Measurements from ENCODE around the gene ARID3B.
A peak's percentile ranks its signal among the peaks of the same experiment; 100 is the strongest.
"Not testable (repeated sequence)": the region's sequence is repeated elsewhere in the genome, so short reads cannot be mapped to it uniquely, and the experiment has no call there.

The ARID3B gene

GRCh38 chr15:74620636-74621545, 79.9 kb downstream of the ARID3B start:
- DNase-seq (ENCODE audit: low read depth, low spot score), result peak; percentile 59

- DNase-seq (ENCODE audit: low read depth, low spot score), result no peak
These were observed 80.5 kb downstream of the ARID3B start for GRCh38 chr15:74621546-74621920.

- no peak for DNase-seq (ENCODE audit: low read depth, low spot score)
These were observed 80.9 kb downstream of the ARID3B start for GRCh38 chr15:74621936-74622335.

GRCh38 chr15:74622758-74623157, 81.7 kb downstream of the ARID3B start:
- DNase-seq (ENCODE audit: low read depth, low spot score), result no peak

- DNase-seq (ENCODE audit: low read depth, low spot score), result no peak
These were observed 83.1 kb downstream of the ARID3B start for GRCh38 chr15:74624020-74624602.

- no peak for DNase-seq (ENCODE audit: low read depth, low spot score)
These were observed 84.7 kb downstream of the ARID3B start for GRCh38 chr15:74625693-74626092.

- DNase-seq (ENCODE audit: low read depth, low spot score), result no peak
These were observed 85.3 kb downstream of the ARID3B start for GRCh38 chr15:74626336-74626735.

GRCh38 chr15:74626752-74627692, 86.0 kb downstream of the ARID3B start:
- DNase-seq (ENCODE audit: low read depth, low spot score), result no peak

GRCh38 chr15:74627766-74628165, 86.7 kb downstream of the ARID3B start:
- no peak for DNase-seq (ENCODE audit: low read depth, low spot score)

GRCh38 chr15:74628199-74628598, 87.2 kb downstream of the ARID3B start:
- DNase-seq (ENCODE audit: low read depth, low spot score), result no peak

GRCh38 chr15:74628949-74629348, 87.9 kb downstream of the ARID3B start:
- DNase-seq (ENCODE audit: low read depth, low spot score), result no peak

- DNase-seq (ENCODE audit: low read depth, low spot score), result not testable (repeated sequence)
These were observed 88.7 kb downstream of the ARID3B start for GRCh38 chr15:74629696-74630095.

GRCh38 chr15:74630284-74631086, 89.5 kb downstream of the ARID3B start:
- no peak for DNase-seq (ENCODE audit: low read depth, low spot score)

GRCh38 chr15:74631087-74631385, 90.0 kb downstream of the ARID3B start:
- DNase-seq (ENCODE audit: low read depth, low spot score), result no peak

- DNase-seq (ENCODE audit: low read depth, low spot score), result no peak
These were observed 90.4 kb downstream of the ARID3B start for GRCh38 chr15:74631408-74631807.

- peak; percentile 36 for DNase-seq (ENCODE audit: low read depth, low spot score)
These were observed 91.0 kb downstream of the ARID3B start for GRCh38 chr15:74631935-74632560.

- no peak for DNase-seq (ENCODE audit: low read depth, low spot score)
These were observed 91.6 kb downstream of the ARID3B start for GRCh38 chr15:74632601-74633000.

- no peak for DNase-seq (ENCODE audit: low read depth, low spot score)
These were observed 92.8 kb downstream of the ARID3B start for GRCh38 chr15:74633781-74634180.

GRCh38 chr15:74635228-74635627, 94.2 kb downstream of the ARID3B start:
- peak; percentile 57 for DNase-seq (ENCODE audit: low read depth, low spot score)

- DNase-seq (ENCODE audit: low read depth, low spot score), result no peak
These were observed 96.0 kb downstream of the ARID3B start for GRCh38 chr15:74636984-74637383.

- DNase-seq (ENCODE audit: low read depth, low spot score), result no peak
These were observed 100.1 kb downstream of the ARID3B start for GRCh38 chr15:74641151-74641550.
